DND-41 (cell line): Measurements from ENCODE around the gene SEMA3E.

Experiments used
- EZH2 ChIP-seq: IDR thresholded peaks from 3 replicates; pipeline ENCODE4 v1.6.1; 2012; ENCODE audit warnings: borderline replicate concordance, low read depth, mild to moderate bottlenecking, moderate library complexity, low read length, inconsistent platforms; ENCODE audit not compliant: severe bottlenecking
- TF ChIP-seq, protein P1 (sequence below): IDR thresholded peaks from 2 replicates; pipeline ENCODE4 v1.5.1; 2012; ENCODE audit warnings: borderline replicate concordance, low read length, moderate library complexity, mild to moderate bottlenecking; ENCODE audit not compliant: poor library complexity, severe bottlenecking; ENCODE audit errors: extremely low read depth

DNA sequence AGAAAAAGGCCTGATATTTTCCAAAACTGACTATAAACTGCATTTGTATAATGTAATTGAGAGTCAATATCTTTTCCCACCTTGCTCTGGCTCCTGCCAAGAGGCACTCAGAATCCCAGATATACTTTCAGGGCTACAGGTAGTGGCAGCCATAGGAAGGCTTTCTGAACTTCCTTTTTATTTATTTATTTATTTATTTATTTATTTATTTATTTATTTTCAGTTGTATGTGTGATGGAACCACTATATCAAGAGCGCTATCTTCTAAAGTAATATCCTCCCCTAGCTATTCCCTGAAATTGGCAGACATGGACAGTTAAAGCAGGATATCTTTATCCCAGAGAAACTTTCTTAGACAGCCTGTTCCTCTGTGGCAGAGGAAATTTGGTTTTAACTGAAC lies 86.7 kb downstream of the SEMA3E start:
- TF ChIP-seq, protein P1, sequence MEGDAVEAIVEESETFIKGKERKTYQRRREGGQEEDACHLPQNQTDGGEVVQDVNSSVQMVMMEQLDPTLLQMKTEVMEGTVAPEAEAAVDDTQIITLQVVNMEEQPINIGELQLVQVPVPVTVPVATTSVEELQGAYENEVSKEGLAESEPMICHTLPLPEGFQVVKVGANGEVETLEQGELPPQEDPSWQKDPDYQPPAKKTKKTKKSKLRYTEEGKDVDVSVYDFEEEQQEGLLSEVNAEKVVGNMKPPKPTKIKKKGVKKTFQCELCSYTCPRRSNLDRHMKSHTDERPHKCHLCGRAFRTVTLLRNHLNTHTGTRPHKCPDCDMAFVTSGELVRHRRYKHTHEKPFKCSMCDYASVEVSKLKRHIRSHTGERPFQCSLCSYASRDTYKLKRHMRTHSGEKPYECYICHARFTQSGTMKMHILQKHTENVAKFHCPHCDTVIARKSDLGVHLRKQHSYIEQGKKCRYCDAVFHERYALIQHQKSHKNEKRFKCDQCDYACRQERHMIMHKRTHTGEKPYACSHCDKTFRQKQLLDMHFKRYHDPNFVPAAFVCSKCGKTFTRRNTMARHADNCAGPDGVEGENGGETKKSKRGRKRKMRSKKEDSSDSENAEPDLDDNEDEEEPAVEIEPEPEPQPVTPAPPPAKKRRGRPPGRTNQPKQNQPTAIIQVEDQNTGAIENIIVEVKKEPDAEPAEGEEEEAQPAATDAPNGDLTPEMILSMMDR: no peak
- no peak for TF ChIP-seq EZH2
